GM10266 (cell line): ENCODE results near the gene IVD.

Source experiments
- DNase-seq: peaks from one replicate; pipeline ENCODE4 v3.0.0; 2012; ENCODE audit errors: extremely low spot score
- TF ChIP-seq, protein P1 (sequence below): IDR thresholded peaks from 2 replicates; pipeline ENCODE4 v1.5.1; 2012; ENCODE audit warnings: mild to moderate bottlenecking, low read depth; ENCODE audit not compliant: control insufficient read depth, insufficient read depth; ENCODE audit errors: missing control alignments

The IVD gene

DNA sequence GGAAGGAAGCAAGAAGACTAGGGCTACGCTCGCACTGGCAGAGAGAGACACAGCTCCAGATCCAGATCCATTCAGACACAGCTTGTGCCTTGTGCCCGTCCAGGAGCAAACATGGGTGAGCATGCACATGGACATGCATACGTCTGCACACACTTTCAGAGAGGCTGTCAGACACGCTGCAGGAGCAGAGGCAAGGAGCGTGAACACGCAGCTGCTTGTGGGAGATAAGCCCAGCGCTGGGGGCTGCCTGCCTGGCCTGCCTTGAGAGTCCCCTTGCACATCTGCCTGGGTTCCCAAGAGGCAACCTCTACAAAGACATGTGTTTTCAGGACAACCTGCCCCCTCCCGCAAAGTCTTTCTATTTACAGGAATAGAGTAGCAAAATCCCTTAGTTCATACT, 21.6 kb downstream of the IVD start:
- no peak for DNase-seq

DNA sequence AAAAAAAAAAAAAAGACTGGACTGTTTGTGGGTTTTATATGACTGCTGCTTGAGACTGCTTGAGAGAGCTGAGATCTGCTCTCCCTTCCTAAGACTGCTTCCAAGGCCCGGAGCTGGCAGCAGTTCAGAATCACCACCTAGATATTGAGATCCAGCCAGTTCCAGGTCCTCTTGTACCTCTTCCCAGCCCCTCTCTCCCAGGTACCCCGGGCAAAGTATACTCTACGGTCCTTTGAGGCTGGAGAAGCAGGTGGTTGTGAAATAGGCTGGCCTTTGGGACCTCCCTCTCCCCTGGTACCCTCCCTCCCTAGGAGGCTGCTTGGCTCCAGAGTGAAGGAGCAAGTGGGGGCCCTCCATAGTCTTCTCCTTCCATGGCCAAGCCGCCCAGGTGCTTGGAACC, 22.6 kb downstream of the IVD start:
- DNase-seq: no peak
- TF ChIP-seq, protein P1, sequence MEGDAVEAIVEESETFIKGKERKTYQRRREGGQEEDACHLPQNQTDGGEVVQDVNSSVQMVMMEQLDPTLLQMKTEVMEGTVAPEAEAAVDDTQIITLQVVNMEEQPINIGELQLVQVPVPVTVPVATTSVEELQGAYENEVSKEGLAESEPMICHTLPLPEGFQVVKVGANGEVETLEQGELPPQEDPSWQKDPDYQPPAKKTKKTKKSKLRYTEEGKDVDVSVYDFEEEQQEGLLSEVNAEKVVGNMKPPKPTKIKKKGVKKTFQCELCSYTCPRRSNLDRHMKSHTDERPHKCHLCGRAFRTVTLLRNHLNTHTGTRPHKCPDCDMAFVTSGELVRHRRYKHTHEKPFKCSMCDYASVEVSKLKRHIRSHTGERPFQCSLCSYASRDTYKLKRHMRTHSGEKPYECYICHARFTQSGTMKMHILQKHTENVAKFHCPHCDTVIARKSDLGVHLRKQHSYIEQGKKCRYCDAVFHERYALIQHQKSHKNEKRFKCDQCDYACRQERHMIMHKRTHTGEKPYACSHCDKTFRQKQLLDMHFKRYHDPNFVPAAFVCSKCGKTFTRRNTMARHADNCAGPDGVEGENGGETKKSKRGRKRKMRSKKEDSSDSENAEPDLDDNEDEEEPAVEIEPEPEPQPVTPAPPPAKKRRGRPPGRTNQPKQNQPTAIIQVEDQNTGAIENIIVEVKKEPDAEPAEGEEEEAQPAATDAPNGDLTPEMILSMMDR: no peak

More for the DNA sequence above, 21.6 kb downstream of the IVD start:
- TF ChIP-seq, protein P1: no peak

DNA sequence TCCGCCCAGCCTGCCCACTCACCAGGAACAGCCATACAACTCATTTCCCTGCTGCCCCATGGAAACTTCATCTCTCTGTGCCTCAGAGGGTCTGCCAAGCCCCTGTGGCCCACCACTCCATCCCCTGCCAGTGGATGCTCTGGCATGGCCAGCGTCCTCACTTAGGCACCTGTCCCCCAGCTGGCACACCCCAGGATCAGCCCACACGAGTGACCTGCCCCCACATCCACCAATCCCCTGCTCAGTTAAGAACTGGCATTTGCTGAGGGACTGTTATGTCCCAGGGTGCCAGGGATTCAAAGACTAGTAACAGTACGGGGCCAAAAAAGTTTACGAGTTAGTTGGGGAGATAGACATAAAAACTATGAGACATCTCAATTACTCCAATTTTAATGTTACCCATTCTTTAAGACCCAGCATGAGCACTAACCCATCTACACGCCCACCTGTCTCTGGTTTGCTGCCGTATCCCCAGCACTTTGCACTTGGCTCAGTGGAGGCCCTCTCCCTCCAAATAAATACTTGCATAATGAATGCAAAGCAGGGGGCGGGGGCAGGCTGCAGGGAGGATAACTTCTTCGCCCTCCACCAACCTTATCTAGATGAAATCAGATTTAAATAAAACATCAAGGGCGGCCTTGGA, 23.6 kb downstream of the IVD start:
- DNase-seq: no peak
- TF ChIP-seq, protein P1: no peak

DNA sequence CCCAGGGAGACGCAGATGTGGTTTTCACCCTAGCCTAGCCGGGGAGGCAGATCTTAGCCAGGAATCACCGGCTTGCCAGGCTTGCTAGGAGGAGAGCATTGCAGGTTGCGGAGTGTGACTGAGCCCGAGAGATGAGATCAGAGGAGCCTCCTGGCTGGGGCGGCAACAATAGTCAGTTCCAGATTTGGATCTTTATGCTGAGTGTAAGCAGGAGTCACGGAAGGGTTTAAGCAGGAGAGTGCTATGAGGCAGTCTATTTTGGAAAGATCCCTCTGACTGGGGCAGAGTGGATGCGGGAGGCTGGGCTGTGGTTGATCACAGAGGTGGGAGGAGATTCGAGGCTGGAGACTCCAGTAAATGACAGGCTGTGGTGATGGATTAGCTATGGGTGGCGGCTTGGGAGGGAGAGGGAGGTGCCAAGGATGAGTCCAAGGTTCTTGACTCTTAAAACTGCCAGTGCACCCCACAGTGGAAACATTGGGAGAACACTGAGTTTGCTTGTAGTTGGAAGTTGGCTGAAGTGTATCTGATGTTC, 24.7 kb downstream of the IVD start:
- no peak for DNase-seq

DNA sequence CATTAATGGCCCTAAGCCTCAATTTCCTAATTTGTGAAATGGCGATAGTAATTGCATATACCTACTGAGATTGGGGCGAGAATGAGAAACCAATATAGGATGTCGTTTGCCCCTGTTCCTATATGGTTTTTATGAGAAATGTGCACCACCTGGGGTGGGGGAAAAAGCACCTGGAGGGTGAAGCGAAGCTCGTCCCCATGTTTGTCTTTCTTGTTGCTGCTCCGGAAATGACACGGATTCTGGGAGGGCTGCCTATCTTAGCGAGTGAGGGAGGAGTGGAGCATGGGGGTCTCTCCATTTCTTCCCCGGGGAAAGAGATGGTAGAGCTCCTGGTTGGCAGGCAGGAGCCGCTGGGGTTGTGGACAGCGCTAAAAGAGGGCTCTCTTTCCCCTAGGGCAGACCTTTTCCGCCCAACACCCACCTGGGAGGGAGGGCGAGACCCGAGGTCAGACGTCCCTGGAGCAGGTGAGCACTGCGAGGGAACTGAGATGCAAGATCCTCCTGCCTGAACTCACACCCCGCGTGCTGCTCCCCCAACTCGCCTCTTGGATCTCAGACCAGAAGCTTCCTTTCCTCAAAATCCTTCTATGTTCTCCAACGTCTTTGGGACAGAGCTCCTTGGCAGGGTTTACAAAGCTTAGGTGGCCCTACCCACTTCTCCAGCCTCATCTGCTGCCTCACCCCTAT, 29.6 kb downstream of the IVD start:
- DNase-seq: no peak
- TF ChIP-seq, protein P1: no peak

More for the DNA sequence above, 24.7 kb downstream of the IVD start:
- TF ChIP-seq, protein P1: no peak

DNA sequence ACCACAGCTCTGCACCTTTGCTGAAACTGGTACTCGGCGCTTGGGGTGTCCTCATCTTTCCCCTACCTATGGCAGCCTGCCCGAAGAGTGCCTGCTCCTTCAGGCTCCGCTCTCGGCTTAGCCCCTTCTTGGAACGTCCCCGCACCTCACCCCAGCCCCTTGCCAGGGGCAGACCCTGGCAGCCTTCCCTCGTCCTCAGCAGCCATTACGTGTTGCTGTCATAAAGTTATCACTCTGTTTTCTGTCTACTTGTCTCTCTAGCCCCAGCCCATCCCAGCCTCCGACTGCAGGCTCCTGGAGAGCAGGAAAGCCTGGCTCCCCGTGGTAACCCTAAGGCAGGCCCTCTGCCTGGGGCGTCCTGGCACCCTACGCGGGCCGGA, 30.1 kb downstream of the IVD start:
- TF ChIP-seq, protein P1: no peak
- DNase-seq: no peak
